HCT116 (cell line): ENCODE data around the gene STOML2. TPM values are rescaled to one million over a fixed set of nuclear protein-coding genes. Genes with fewer than 3 reads are reported as not detected.

Experiments used
- ATAC-seq: fragments of 200-7000 bp; cut with Tn5 transposase; 2 replicates; pipeline ENCODE4 v1.9.1; 2020; ENCODE audit warnings: mild to moderate bottlenecking, moderate library complexity
- BruUV-seq: library from RNA; stranded (reverse); fragments of 400-500 nt; replicated peaks from 2 replicates; lab custom pipeline; 2021; lab: Mats Ljungman, UMichigan
- CTCF ChIA-PET: fragments of 300-600 bp; sonication (Branson Sonifier 250); formaldehyde crosslinking; loops from one replicate; lab custom pipeline; 2021; ENCODE audit warnings: antibody characterized with exemption; lab: Charles Lee
- POLR2A ChIA-PET: fragments of 300-600, 350-600 bp; sonication (Branson Sonifier 250); formaldehyde crosslinking; loops from one replicate; lab custom pipeline; 2021; ENCODE audit warnings: antibody characterized with exemption; lab: Charles Lee
- RAD21 ChIA-PET, 2 experiments: fragments of 300-600 bp; sonication (Branson Sonifier 250); formaldehyde crosslinking; loops; one replicate each; lab custom pipeline; 2023; ENCODE audit warnings: low total read pairs in 2 of 2; ENCODE audit not compliant: uncharacterized antibody in 2 of 2, unreplicated experiment in 2 of 2, low non-redundant PET in 1 of 2; lab: Charles Lee
- DNase-seq: peaks from one replicate; pipeline ENCODE4 v3.0.0-alpha.2; 2010; ENCODE audit warnings: low read depth, low spot score
- H2AFZ ChIP-seq: fragments of 200-600 bp; shearing (Covaris generic), sonication (generic); 2 replicates; pipeline ENCODE4 v1.6.1; 2017; ENCODE audit warnings: low read depth, mixed run types, mixed read lengths, antibody characterized with exemption, low read length; ENCODE audit not compliant: poor library complexity, severe bottlenecking
- H3K27ac ChIP-seq: 2 replicates; pipeline ENCODE4 v1.5.1; 2012; ENCODE audit warnings: low read depth, low read length
- H3K27me3 ChIP-seq: fragments of 200-600 bp; sonication (generic); 2 replicates; pipeline ENCODE4 v1.6.1; 2016; ENCODE audit warnings: mixed run types, low read length, mixed read lengths; ENCODE audit not compliant: insufficient read depth
- H3K36me3 ChIP-seq, 2 experiments: fragments of 200-500 bp in 1 of 2; fragments of 200-600 bp in 1 of 2; sonication (Bioruptor generic) in 1 of 2; sonication (generic) in 1 of 2; 2 replicates each; pipeline versions ENCODE4 v1.5.1 to v1.6.1; 2014 to 2016; ENCODE audit warnings: low read length in 2 of 2, inconsistent platforms in 1 of 2, mixed read lengths in 1 of 2, mixed run types in 1 of 2; ENCODE audit not compliant: insufficient read depth in 2 of 2, control insufficient read depth in 1 of 2
- H3K4me1 ChIP-seq, 2 experiments: fragments of 200-600 bp in 1 of 2; sonication (generic) in 1 of 2; 2 replicates each; pipeline versions ENCODE4 v1.5.1 to v1.6.1; 2012 to 2017; ENCODE audit warnings: low read length in 2 of 2, inconsistent platforms in 1 of 2, mild to moderate bottlenecking in 1 of 2, mixed read lengths in 1 of 2, mixed run types in 1 of 2, moderate library complexity in 1 of 2; ENCODE audit not compliant: insufficient read depth in 2 of 2, control insufficient read depth in 1 of 2
- H3K4me2 ChIP-seq: fragments of 200-600 bp; sonication (generic); 2 replicates; pipeline ENCODE4 v1.6.1; 2017; ENCODE audit warnings: mixed run types, low read length, mixed read lengths
- H3K4me3 ChIP-seq, 2 experiments: fragments of 200-600 bp in 1 of 2; sonication (generic) in 1 of 2; replicated peaks in 1 of 2; 2 replicates each; pipeline ENCODE4 v1.5.1; 2011 to 2016; ENCODE audit warnings: low read length in 2 of 2, control low read depth in 1 of 2, low read depth in 1 of 2, mild to moderate bottlenecking in 1 of 2, mixed read lengths in 1 of 2, mixed run types in 1 of 2
- H3K79me2 ChIP-seq: fragments of 200-600 bp; sonication (generic); 2 replicates; pipeline ENCODE4 v1.6.1; 2017; ENCODE audit warnings: mild to moderate bottlenecking, mixed run types, low read length, moderate library complexity, mixed read lengths; ENCODE audit not compliant: insufficient read depth
- H3K9ac ChIP-seq: fragments of 200-600 bp; sonication (generic); 2 replicates; pipeline ENCODE4 v1.6.1; 2016; ENCODE audit warnings: low read length, mixed read lengths
- H3K9me2 ChIP-seq: fragments of 200-600 bp; sonication (generic), shearing (Covaris generic); 2 replicates; pipeline ENCODE4 v1.6.1; 2017; ENCODE audit warnings: mixed run types, mild to moderate bottlenecking, moderate library complexity; ENCODE audit not compliant: insufficient read depth
- H3K9me3 ChIP-seq, 2 experiments: fragments of 200-500 bp in 1 of 2; fragments of 200-600 bp in 1 of 2; sonication (Bioruptor generic) in 1 of 2; sonication (generic) in 1 of 2; 2 replicates each; pipeline ENCODE4 v1.6.1; 2014 to 2017; ENCODE audit warnings: low read length in 2 of 2, mixed read lengths in 2 of 2, inconsistent platforms in 1 of 2, low read depth in 1 of 2, mild to moderate bottlenecking in 1 of 2, mixed run types in 1 of 2, moderate library complexity in 1 of 2; ENCODE audit not compliant: control insufficient read depth in 1 of 2, insufficient read depth in 1 of 2
- H4K20me1 ChIP-seq: fragments of 200-600 bp; sonication (generic), shearing (Covaris generic); 2 replicates; pipeline ENCODE4 v1.6.1; 2017; ENCODE audit warnings: mixed run types, mild to moderate bottlenecking, moderate library complexity; ENCODE audit not compliant: insufficient read depth
- CEBPB ChIP-seq: IDR thresholded peaks from 2 replicates; pipeline ENCODE4 v1.6.1; 2012; ENCODE audit warnings: low read depth
- CTCF ChIP-seq, 3 experiments: fragments of 200-600 bp in 1 of 3; sonication (generic) in 1 of 3; IDR thresholded peaks in 2 of 3; conservative IDR thresholded peaks in 1 of 3; 2 replicates each; pipeline ENCODE4 v1.5.1; 2012 to 2017; ENCODE audit warnings: low read depth in 2 of 3, low read length in 2 of 3, antibody characterized with exemption in 1 of 3, borderline replicate concordance in 1 of 3, control low read depth in 1 of 3, mild to moderate bottlenecking in 1 of 3, mixed read lengths in 1 of 3, mixed run types in 1 of 3, moderate library complexity in 1 of 3; ENCODE audit not compliant: insufficient read depth in 1 of 3
- EZH2 ChIP-seq: fragments of 200-600 bp; sonication (generic); IDR thresholded peaks from 2 replicates; pipeline ENCODE4 v1.6.1; 2017; ENCODE audit warnings: antibody characterized with exemption, mixed run types
- EZH2phosphoT487 ChIP-seq: fragments of 200-600 bp; IDR thresholded peaks from 2 replicates; pipeline ENCODE4 v1.6.1; 2018; ENCODE audit warnings: antibody characterized with exemption, borderline replicate concordance
- JUND ChIP-seq: IDR thresholded peaks from 2 replicates; pipeline ENCODE4 v1.6.1; 2012
- MAX ChIP-seq: IDR thresholded peaks from 2 replicates; pipeline ENCODE4 v1.6.1; 2012
- POLR2A ChIP-seq: IDR thresholded peaks from 2 replicates; pipeline ENCODE4 v1.7.0; 2011; ENCODE audit warnings: borderline replicate concordance; ENCODE audit not compliant: insufficient read depth, insufficient read length; ENCODE audit errors: extremely low read depth
- POLR2AphosphoS5 ChIP-seq: IDR thresholded peaks from 2 replicates; pipeline ENCODE4 v1.6.1; 2011; ENCODE audit warnings: mild to moderate bottlenecking, low read depth, low read length, moderate library complexity
- SIN3A ChIP-seq: IDR thresholded peaks from 2 replicates; pipeline ENCODE4 v1.6.1; 2012; ENCODE audit warnings: low read depth
- SP1 ChIP-seq: IDR thresholded peaks from 2 replicates; pipeline ENCODE4 v1.6.1; 2012; ENCODE audit warnings: low read depth
- SRF ChIP-seq: IDR thresholded peaks from 2 replicates; pipeline ENCODE4 v1.6.1; 2012; ENCODE audit warnings: low read depth
- TCF7L2 ChIP-seq: IDR thresholded peaks from 2 replicates; pipeline ENCODE4 v1.7.0; 2011; ENCODE audit warnings: borderline replicate concordance, inconsistent platforms; ENCODE audit not compliant: insufficient read depth, insufficient read length; ENCODE audit errors: extremely low read depth
- YY1 ChIP-seq: IDR thresholded peaks from 2 replicates; pipeline ENCODE4 v1.6.1; 2011; ENCODE audit warnings: low read length, low read depth, moderate library complexity, mild to moderate bottlenecking; ENCODE audit not compliant: insufficient replicate concordance; ENCODE audit errors: extremely low read depth
- ZFX ChIP-seq: fragments of 450-650 bp; IDR thresholded peaks from 2 replicates; pipeline ENCODE4 v1.6.1; 2017
- ZNF274 ChIP-seq: fragments of 200-500 bp; sonication (Bioruptor generic); IDR thresholded peaks from 2 replicates; pipeline ENCODE4 v1.6.1; 2014; ENCODE audit warnings: mild to moderate bottlenecking, low read depth, low read length, inconsistent platforms
- intact Hi-C: fragments of 100-400 bp; cut with micrococcal nuclease; formaldehyde crosslinking; loops from 2 replicates; pipeline ENCODE4 v1.10.0; 2022
- total RNA-seq: library from RNA; stranded (reverse); gene quantifications from one replicate; pipeline ENCODE4 v1.2.1, GENCODE V29; 2021; ENCODE audit not compliant: unreplicated experiment

STOML2 gene
- total RNA-seq, 1 experiment from 2014 or later: 245 TPM

- ATAC-seq (no peak), DNase-seq (no peak)
- intact Hi-C loops: loop anchor here (1.0 to 10.0 kb wide), 4 partner anchors 47 to 540 kb away; partner anchors contain the start of genes CCDC107, RMRP, SIT1 and UNC13B
- BruUV-seq: TSS peak; percentile 50
- Histone ChIP-seq H3K9me2 (no peaks in the 10 kb centered on the region), H3K4me3 (peak overlapping the region; percentile 58 to 68), H3K9ac (peak overlapping the region; percentile 52), H3K4me1 (peaks cover 39 to 65% of the 10 kb centered on the region in 2 experiments), H3K9me3 (no peaks in the 10 kb centered on the region), H3K79me2 (no peaks in the 10 kb centered on the region), H3K27ac (peak overlapping the region; percentile 56), H2AFZ (no peak overlapping the region), H3K36me3 (no peaks in the 10 kb centered on the region), H4K20me1 (no peaks in the 10 kb centered on the region), H3K27me3 (no peaks in the 10 kb centered on the region), H3K4me2 (peak overlapping the region; percentile 98)
- POLR2A ChIA-PET: interaction anchor here (0.6 to 1.5 kb wide), 6 partner anchors 12 to 450 kb away, joined by 3 to 10 read pairs (median 4); partner anchors contain the start of genes PIGO, STOML2 and UNC13B
- 0 out of 2 replicates have a peak, but pooled peaks have one; percentile 12 for TF ChIP-seq POLR2AphosphoS5
- no peak for TF ChIP-seq JUND
- RAD21 ChIA-PET: no interaction called here
- CTCF ChIA-PET: interaction anchor here (0.6 to 2.8 kb wide), 21 partner anchors 10 to 489 kb away, joined by 3 to 22 read pairs (median 3); partner anchors contain the start of genes FANCG, PIGO, RUSC2 and STOML2
These were observed 12.1 kb upstream of the STOML2 start for GRCh38 chr9:35114840-35115628.

GRCh38 chr9:35114113-35114839, 11.3 kb upstream of the STOML2 start:
- peak overlapping the region; percentile 98 for H3K4me2 ChIP-seq

More at GRCh38 chr9:35114113-35114839, 11.3 kb upstream of the STOML2 start:
- Histone ChIP-seq H3K4me1 (peaks cover 40 to 71% of the 10 kb centered on the region in 2 experiments), H3K36me3 (no peaks in the 10 kb centered on the region), H4K20me1 (no peaks in the 10 kb centered on the region), H3K9me2 (no peaks in the 10 kb centered on the region), H3K9ac (peak overlapping the region; percentile 52), H3K27ac (peak overlapping the region; percentile 56), H3K79me2 (no peaks in the 10 kb centered on the region), H2AFZ (no peak overlapping the region), H3K27me3 (no peaks in the 10 kb centered on the region), H3K9me3 (no peaks in the 10 kb centered on the region), H3K4me3 (peak overlapping the region; percentile 58 to 68)
- RAD21 ChIA-PET: no interaction called here
- TF ChIP-seq JUND (no peak), EZH2phosphoT487 (no peak), SRF (no peak), CTCF (IDR thresholded peaks at IDR 0.05 in 2 of 3, conservative IDR thresholded peaks at IDR 0.05 in 1 of 3; ENCODE audit: borderline replicate concordance in 1 of 3, insufficient read depth in 1 of 3, low read depth in 2 of 3, low read length in 2 of 3) (no peak), ZFX (no peak), SIN3A (no peak), SP1 (no peak), POLR2AphosphoS5 (no peak), CEBPB (no peak), ZNF274 (no peak), MAX (no peak), YY1 (no peak), EZH2 (no peak), POLR2A (no peak), TCF7L2 (no peak)
- DNase-seq (peak; percentile 51), ATAC-seq (peak; percentile 21)
- CTCF ChIA-PET: interaction anchor here (0.9 to 2.8 kb wide), 5 partner anchors 11 to 364 kb away, joined by 3 to 19 read pairs (median 3); partner anchors contain the start of gene STOML2
- intact Hi-C loops: loop anchor here (10.0 kb wide), 1 partner anchor 541 kb away; the partner anchor contains the start of genes CCDC107, RMRP and SIT1
- BruUV-seq: no TSS peak
- POLR2A ChIA-PET: interaction anchor here (1.5 kb wide), 1 partner anchor 11 kb away, joined by 11 read pairs; the partner anchor contains the start of gene STOML2
